WTC11 (cell line): ENCODE results near the gene SLC6A2.

Source experiments
- FOXJ3 ChIP-seq: sonication (generic); formaldehyde crosslinking; IDR thresholded peaks from 2 replicates; pipeline ENCODE4 v1.9.0; 2021; ENCODE audit warnings: missing genetic modification reagents, mild to moderate bottlenecking, borderline replicate concordance
- HMGA2 ChIP-seq: fragments of 250-450 bp; sonication (Bioruptor Pico); IDR thresholded peaks from 2 replicates; pipeline ENCODE4 v1.4.0; 2021; ENCODE audit warnings: mild to moderate bottlenecking, moderate library complexity
- KAT7 ChIP-seq: sonication (generic); formaldehyde crosslinking; IDR thresholded peaks from 2 replicates; pipeline ENCODE4 v1.8.1; 2023; ENCODE audit warnings: missing genetic modification reagents, mild to moderate bottlenecking, borderline replicate concordance
- ZNF416 ChIP-seq: fragments of 250-450 bp; sonication (Bioruptor Pico); IDR thresholded peaks from 2 replicates; pipeline ENCODE4 v1.9.0; 2021; ENCODE audit warnings: mild to moderate bottlenecking, inconsistent platforms
- TF ChIP-seq, protein P1 (sequence below): sonication (generic); formaldehyde crosslinking; IDR thresholded peaks from 2 replicates; pipeline ENCODE4 v1.8.0; 2022; ENCODE audit warnings: mild to moderate bottlenecking, missing genetic modification reagents
- TF ChIP-seq, protein P2 (sequence below): sonication (generic); formaldehyde crosslinking; IDR thresholded peaks from 2 replicates; pipeline ENCODE4 v1.8.1; 2023; ENCODE audit warnings: mild to moderate bottlenecking, missing genetic modification reagents
- TF ChIP-seq, protein P3 (sequence below): fragments of 250-450 bp; sonication (Bioruptor Pico); IDR thresholded peaks from 2 replicates; pipeline ENCODE4 v1.9.0; 2021; ENCODE audit warnings: moderate library complexity, mild to moderate bottlenecking, inconsistent platforms, borderline replicate concordance
- TF ChIP-seq, protein P4 (sequence below): fragments of 200-600 bp; IDR thresholded peaks from 2 replicates; pipeline ENCODE4 v1.8.0; 2022; ENCODE audit warnings: antibody characterized with exemption

DNA sequence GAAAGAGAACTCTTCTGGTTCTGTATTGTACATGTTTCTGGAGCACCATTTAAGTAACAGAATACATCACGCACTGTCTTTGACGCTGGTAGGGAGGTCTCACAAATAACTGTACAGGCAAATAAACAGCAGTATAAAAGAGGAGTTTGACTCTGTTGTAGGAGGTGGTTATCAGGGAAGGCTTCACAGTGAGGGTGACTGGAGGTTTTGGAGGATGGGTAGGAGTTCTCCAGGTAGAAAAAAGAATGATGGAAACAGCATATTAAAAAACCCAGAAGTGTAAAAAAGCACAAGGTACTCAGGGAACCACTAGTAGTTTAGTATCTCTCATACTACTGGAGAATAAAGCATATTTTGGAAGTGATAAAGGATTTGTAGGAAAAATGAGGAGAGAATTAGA is 2.7 kb upstream of the SLC6A2 start:
- TF ChIP-seq, protein P1, sequence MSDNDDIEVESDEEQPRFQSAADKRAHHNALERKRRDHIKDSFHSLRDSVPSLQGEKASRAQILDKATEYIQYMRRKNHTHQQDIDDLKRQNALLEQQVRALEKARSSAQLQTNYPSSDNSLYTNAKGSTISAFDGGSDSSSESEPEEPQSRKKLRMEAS (CRISPR knock-in tag) = no peak
- TF ChIP-seq, protein P2, sequence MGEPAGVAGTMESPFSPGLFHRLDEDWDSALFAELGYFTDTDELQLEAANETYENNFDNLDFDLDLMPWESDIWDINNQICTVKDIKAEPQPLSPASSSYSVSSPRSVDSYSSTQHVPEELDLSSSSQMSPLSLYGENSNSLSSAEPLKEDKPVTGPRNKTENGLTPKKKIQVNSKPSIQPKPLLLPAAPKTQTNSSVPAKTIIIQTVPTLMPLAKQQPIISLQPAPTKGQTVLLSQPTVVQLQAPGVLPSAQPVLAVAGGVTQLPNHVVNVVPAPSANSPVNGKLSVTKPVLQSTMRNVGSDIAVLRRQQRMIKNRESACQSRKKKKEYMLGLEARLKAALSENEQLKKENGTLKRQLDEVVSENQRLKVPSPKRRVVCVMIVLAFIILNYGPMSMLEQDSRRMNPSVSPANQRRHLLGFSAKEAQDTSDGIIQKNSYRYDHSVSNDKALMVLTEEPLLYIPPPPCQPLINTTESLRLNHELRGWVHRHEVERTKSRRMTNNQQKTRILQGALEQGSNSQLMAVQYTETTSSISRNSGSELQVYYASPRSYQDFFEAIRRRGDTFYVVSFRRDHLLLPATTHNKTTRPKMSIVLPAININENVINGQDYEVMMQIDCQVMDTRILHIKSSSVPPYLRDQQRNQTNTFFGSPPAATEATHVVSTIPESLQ (CRISPR knock-in tag) = no peak
- TF ChIP-seq, protein P3, sequence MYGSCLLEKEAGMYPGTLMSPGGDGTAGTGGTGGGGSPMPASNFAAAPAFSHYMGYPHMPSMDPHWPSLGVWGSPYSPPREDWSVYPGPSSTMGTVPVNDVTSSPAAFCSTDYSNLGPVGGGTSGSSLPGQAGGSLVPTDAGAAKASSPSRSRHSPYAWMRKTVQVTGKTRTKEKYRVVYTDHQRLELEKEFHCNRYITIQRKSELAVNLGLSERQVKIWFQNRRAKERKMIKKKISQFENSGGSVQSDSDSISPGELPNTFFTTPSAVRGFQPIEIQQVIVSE (CRISPR knock-in tag) = no peak
- TF ChIP-seq, protein P4, sequence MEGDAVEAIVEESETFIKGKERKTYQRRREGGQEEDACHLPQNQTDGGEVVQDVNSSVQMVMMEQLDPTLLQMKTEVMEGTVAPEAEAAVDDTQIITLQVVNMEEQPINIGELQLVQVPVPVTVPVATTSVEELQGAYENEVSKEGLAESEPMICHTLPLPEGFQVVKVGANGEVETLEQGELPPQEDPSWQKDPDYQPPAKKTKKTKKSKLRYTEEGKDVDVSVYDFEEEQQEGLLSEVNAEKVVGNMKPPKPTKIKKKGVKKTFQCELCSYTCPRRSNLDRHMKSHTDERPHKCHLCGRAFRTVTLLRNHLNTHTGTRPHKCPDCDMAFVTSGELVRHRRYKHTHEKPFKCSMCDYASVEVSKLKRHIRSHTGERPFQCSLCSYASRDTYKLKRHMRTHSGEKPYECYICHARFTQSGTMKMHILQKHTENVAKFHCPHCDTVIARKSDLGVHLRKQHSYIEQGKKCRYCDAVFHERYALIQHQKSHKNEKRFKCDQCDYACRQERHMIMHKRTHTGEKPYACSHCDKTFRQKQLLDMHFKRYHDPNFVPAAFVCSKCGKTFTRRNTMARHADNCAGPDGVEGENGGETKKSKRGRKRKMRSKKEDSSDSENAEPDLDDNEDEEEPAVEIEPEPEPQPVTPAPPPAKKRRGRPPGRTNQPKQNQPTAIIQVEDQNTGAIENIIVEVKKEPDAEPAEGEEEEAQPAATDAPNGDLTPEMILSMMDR = no peak
- no peak for TF ChIP-seq FOXJ3 (CRISPR knock-in tag)
- TF ChIP-seq ZNF416 (CRISPR knock-in tag) = no peak
- TF ChIP-seq HMGA2 (CRISPR knock-in tag) = no peak
- TF ChIP-seq KAT7 (CRISPR knock-in tag) = no peak
